HUDEP-2 (cell line): Measurements from ENCODE around the gene CROCC2.

Source experiments
- DNase-seq, 76 experiments: peaks; one replicate each; lab custom pipeline; 2025; ENCODE audit not compliant: unreplicated experiment in 76 of 76; lab: John Stamatoyannopoulos, UW

CROCC2 gene

GRCh38 chr2:240906141-240906910 lies at the start of gene CROCC2:
CROCC2 (plus strand) TSS chr2:240906336; CDS start chr2:240906514, 178 bp downstream.
- DNase-seq = no peak

DNA sequence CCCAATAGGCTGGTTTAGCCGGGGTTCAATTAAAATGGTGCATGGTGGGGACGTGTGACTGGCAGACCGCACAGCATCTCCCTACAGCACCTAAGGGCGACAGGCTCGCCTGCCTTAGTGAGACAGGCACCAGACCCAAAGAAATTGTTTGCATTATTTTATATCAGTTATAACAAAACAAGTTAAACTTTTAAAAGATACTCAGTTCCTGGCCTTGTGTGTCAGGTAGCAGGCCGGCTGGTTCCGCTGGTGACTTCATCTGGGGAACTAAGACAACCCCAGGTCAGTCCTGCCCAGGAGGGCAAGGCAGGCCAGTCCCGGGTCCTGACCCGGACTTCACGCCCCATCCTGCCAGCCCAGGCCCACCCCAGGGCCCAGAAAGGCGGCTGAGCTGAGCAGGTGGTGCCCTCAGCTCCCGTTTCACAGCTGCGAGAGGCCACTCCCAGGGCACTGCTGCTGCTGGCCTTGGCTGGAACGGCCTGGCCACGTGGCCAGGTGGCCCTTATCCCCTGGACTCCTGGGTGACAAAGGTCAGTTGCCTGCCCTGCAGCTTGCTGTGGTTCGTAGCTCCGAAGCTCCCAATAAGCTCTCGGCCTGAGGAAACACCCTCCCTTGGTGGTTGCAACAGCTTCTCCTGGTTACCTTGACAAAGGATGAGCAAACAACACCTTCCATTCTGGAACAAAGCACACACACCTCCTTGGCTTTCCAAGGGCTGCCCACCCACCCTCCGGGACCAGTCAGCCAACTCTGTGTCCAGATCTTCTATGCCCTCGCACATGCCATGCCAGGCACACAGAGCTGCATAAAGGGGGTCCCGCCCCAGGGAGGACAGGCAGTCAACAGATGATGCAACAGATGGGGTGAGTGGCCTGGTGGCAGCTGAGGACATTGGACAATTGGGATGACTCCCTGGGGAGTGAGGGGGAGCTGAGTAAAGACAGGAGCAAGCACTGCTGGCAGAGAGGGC lies 48.8 kb upstream of the CROCC2 start:
- DNase-seq = no peak

DNA sequence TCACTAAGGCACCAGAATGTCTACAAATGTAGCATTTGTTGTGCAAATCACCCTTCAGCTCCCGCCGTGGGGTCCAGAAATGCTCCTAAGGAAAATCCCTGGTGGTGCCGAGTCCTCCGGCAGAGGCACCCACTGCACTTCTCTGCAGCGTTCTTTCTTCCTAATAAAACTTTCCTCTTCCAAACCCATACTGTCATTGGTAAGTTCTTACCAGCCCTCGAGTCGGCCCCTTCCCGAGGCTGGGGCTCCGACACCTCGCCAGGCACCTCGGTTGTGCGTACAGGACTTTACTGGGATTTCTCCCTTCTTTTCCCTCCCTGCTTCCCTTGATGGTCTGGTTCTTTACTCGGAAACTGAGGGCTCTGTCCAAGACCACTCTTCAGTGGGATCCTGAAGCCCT lies 47.8 kb upstream of the CROCC2 start:
- DNase-seq = no peak

GRCh38 chr2:240858871-240859270 lies 47.3 kb upstream of the CROCC2 start:
- DNase-seq = no peak

GRCh38 chr2:240861547-240861946 lies 44.6 kb upstream of the CROCC2 start:
- DNase-seq = no peak

GRCh38 chr2:240864475-240864874 lies 41.7 kb upstream of the CROCC2 start:
- DNase-seq = no peak

- no peak for DNase-seq
Observed at GRCh38 chr2:240865391-240865790, 40.7 kb upstream of the CROCC2 start.

DNA sequence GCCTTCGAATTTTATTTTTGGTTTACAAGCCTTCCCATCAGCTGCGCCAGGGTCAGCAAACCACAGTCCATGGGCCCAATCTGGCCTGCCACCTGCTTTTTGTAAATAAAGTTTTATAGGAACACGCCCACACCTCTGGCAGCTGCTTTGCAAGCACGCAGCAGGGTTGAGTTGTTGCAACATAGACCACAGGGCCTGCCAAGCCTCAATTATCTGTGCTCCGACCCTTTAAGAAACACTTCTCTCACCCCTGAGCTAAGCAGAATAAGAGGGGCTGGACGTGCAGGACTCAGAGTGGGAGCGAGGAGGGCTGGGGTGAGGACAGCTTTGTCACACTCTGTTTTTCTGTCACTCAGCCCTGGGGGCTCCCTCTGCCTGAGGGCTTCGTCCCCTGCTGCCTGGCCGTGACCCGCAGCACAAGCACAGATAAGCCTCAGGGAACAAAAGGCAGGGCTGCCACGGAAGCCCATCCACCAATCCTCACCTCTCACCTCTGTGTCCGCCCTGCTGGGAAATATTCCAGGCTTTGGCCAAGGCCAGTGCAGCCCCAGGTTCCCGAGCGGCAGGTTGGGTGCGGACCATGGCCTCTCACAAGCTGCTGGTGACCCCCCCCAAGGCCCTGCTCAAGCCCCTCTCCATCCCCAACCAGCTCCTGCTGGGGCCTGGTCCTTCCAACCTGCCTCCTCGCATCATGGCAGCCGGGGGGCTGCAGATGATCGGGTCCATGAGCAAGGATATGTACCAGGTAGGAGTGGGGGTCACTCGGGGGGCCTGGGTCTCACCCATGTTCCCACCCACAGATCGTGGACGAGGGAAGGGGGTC lies 37.6 kb upstream of the CROCC2 start, which contains the start of gene AGXT:
TSS of gene AGXT (plus strand) at position 539 of the 823 bp plus-strand sequence. CDS start at position 581, 42 bp downstream.
- DNase-seq = no peak

DNA sequence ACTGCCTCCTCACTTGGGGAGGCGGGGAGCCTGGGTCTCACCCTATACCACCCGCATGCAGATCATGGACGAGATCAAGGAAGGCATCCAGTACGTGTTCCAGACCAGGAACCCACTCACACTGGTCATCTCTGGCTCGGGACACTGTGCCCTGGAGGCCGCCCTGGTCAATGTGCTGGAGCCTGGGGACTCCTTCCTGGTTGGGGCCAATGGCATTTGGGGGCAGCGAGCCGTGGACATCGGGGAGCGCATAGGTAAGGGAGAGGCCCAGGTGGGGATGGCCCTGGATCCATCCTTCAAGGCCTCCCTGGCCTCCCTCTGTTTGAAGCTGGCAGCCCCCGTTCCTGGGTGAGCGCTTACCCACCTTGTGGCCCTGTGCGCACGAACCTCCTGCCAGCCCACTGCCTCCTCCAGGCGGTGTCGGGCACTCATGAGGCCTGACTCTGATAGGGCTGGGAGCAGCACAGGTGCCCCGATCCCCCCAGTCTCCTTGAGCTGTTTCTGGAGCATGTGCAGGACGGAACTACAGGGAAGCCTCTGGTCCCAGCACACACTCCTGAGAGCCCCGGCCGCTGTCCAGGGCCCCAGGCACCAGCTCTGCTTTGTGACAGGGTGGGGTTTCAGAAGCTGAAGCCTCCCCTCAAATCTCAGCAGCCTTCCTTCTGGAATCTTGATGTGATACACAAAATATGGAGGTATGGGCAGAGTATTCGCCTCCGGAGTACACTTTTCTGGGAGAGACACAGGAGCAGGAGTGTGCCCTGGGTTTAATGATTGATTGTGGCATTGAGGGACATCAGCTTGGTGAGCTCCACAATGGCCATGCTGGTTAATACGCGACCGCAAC lies 36.8 kb upstream of the CROCC2 start:
- no peak for DNase-seq

GRCh38 chr2:240869956-240870875 lies 35.9 kb upstream of the CROCC2 start:
- no peak for DNase-seq

GRCh38 chr2:240871071-240871958 lies 34.8 kb upstream of the CROCC2 start:
- DNase-seq = no peak

DNA sequence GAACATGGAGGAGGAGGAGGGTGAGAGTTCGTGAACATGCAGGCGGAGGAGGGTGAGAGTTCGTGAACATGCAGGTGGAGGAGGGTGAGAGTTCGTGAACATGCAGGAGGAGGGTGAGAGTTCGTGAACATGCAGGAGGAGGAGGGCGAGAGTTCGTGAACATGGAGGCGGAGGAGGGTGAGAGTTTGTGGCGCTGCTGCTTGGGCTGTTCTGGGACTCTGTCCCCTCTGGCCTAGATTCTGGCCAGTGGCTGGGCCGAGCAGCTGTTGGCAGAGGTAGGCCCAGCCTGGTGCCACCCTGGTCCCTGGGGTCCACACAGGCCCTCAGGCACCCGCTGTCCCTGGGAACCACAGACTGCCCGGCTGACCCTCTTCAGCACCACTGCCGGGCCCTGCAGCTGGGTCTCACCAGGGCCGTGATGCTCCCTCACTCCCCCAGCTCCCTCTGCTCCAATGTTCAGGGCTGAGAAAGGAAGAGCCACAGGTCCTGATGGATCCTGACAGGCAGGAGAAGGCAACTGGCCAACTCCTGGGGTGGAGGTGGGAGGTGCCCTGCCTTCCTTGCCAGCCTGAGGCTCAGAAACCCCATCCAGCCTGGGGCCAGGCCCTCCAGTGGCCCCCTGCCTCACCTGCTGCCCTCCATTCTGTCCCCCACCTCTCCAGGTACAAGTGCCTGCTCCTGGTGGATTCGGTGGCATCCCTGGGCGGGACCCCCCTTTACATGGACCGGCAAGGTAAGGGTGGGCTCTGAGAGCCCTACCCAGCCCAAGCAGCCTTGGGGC lies 33.6 kb upstream of the CROCC2 start:
- no peak for DNase-seq

- no peak for DNase-seq
Observed at GRCh38 chr2:240873098-240873788, 32.9 kb upstream of the CROCC2 start.

DNA sequence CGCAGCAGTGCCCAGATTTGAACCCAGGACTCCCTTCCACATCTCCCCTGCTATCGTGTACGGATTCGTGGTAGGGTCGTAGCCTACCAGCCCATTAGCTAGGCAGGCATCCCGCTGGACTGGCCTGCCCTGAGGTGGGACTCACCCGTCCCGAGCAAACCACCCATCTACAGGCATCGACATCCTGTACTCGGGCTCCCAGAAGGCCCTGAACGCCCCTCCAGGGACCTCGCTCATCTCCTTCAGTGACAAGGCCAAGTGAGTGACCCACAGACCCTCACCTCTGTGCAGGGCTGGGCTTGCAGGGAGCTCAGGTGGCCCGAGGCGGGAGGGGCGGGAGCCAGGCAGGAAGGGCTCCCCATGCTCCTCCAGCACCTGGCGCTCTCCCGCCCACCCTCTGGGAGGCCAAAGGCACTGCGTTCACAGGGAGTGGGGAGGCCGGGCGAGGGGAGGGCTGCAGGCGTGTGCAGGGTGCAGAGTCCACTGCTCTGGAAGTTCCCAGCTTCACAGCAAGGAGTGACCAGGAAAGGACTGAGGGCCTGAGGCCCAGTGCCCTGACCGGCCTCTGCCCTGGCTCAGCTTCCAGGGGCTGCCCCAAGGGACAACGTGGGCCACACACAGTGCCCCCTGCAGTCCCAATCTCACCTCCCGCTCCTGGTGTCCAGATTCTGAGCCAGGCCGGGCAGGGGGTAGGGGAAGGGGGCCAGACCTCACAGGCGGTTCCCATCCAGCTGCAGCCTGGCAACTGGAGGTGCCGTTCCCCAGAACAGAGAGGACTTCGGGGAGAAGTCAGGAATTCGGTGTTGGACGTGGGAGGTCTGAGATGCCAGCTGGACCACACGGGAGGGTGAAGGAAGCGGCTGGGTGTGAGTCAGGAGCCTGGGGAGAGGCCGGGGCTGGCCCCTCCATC lies 32.1 kb upstream of the CROCC2 start:
- no peak for DNase-seq

DNA sequence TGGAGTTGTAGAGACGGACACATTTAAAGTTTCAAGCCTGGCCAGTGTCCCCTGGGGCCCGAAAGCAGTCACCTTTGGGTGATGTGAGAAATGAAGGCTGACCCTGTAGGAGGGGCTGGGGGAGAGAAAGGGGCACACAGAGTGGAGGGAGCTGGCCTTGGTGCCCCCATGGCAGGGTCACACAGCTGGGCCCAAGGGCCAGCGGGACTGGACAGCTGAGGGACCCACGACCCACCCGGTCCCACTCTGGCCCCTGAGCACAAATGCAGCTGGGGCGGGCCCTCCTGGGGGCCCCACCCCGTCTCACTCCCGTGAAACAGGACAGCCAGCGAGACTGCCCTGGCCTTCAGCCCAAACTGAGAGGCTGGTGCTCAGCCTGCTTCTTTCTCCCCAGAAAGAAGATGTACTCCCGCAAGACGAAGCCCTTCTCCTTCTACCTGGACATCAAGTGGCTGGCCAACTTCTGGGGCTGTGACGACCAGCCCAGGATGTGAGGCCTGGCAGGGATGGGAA lies 31.4 kb upstream of the CROCC2 start:
- no peak for DNase-seq
